ENCODE measurements around the gene SLC26A1.
"Not testable (repeated sequence)": the region's sequence is repeated elsewhere in the genome, so short reads cannot be mapped to it uniquely, and the experiment has no call there.

SLC26A1 gene

GRCh38 chr4:982291-982690 is 10.9 kb downstream of the SLC26A1 start:
- no peak for DNase-seq

GRCh38 chr4:978957-979701 is 14.1 kb downstream of the SLC26A1 start:
- DNase-seq: no peak

DNA sequence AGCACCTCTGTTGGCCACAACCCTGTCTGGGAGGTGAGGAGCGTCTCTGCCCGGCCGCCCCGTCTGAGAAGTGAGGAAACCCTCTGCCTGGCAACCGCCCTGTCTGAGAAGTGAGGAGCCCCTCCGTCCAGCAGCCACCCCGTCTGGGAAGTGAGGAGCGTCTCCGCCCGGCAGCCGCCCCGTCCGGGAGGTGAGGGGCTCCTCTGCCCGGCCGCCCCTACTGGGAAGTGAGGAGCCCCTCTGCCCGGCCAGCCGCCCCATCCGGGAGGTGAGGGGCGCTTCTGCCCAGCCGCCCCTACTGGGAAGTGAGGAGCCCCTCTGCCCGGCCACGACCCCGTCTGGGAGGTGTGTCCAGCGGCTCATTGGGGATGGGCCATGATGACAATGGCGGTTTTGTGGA is 17.2 kb downstream of the SLC26A1 start:
- not testable (repeated sequence) for DNase-seq

- DNase-seq: no peak
These were observed 18.5 kb downstream of the SLC26A1 start for GRCh38 chr4:974668-975067.

GRCh38 chr4:973431-974397 is 19.5 kb downstream of the SLC26A1 start, which contains the start of gene DGKQ:
Gene DGKQ (minus strand): TSS chr4:973569. CDS start chr4:973482, 87 bp downstream.
- peak; percentile 72 to 92 (median 89) for DNase-seq

- peak; percentile 34 to 65 (median 60) for DNase-seq
These were observed 20.4 kb downstream of the SLC26A1 start for GRCh38 chr4:972651-973424.

- no peak for DNase-seq
These were observed 21.3 kb downstream of the SLC26A1 start for GRCh38 chr4:971666-972500.

DNA sequence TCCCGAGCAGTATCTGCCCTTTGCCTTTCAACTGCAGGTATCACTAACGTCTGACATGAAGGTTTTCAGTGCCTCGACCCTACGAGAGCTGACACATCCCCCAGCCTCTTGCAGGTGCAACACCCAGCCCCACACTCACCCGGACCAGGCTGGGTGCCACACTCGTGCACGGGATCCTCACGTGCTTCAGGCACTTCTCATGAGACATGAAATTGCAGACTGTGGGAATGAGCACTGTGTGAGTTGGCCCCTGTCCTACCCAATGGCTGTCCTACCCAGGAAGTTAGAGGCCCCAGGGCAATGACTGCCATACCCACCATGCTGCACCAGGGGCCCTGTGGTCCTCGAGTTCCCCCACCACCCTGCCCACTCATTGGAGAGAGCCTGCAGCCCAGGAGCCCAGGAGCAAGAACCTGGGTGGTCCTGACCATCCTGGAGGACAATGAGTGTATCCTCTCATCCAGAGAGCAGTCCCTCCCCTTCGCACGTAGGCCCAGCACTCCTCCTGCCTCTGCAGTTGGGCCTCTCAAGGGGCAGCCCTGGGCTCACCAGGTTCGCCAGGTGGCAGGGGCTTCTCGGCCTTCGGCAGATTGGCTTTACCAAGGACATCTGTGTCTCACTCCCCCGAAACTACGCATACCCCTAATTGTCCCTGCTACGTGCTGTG is 22.2 kb downstream of the SLC26A1 start:
- DNase-seq: no peak

DNA sequence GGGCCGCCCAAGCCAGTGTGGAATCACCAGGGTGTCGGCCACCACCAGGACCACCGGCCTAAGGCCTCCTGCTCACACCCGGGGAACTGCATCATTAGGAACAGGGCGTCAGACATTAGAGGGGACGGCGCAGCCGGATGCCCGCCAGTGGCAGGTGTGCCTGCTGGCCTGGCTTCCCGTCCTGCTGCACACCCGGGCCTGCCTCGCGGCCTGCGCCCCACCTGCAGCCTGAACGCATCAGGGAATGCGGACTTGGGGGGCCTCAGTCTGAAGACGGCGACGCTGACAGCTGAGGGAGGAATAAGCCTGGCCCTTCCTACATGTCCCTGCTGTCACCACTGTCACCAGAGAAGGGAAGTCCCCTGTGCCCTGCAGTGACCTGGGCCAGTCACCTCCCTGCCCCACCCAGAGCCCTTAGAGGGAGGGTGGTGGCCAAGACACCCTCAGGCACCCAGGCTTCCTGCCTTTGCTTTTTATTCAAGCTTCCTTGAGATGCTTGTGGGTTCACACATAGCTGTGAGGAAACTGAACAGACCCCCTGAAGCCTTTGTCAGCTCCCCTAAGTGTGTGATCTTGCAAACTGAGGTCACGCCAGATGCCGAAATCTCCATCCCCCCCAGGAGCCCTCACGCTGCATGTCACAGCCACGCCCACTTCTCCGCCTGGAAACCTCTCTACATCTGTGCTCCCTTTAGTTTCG is 23.0 kb downstream of the SLC26A1 start:
- DNase-seq: no peak

DNA sequence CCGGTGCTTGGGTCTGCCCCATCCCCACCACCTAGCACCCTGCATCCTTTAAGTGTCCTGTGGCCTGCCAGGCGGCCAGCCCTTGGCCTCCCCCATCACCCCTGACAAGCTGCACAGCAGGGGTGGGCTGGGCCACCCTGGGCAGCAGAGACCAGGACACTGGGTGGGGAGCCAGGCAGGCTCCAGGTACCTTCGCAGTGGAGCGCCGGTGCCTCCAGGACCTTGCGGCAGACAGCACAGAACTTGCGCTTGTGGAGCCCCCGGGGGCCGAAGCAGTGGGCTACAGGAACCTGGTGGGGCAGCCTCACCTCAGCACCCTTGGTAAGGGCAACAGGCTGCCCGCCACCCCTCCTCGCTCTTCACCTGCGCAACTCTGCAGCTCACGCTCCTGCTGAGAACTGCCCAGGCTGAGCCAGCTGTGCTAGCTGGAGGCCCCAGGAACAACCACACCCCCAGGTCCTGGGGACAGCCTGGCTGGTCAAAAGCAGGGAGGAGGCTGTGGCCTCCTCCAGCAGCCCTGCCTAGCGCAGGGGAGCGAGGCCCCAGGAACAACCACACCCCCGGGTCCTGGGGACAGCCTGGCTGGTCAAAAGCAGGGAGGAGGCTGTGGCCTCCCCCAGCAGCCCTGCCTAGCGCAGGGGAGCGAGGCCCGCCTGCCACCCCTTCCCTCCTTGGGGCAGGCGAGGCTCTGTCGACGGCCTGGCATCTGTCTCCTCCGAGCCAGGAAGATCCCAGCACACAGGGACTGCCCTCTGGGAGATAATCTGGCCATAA is 24.4 kb downstream of the SLC26A1 start:
- DNase-seq: no peak

GRCh38 chr4:968221-968620 is 25.0 kb downstream of the SLC26A1 start:
- DNase-seq: no peak

- DNase-seq: no peak
These were observed 25.8 kb downstream of the SLC26A1 start for GRCh38 chr4:967113-968104.

DNA sequence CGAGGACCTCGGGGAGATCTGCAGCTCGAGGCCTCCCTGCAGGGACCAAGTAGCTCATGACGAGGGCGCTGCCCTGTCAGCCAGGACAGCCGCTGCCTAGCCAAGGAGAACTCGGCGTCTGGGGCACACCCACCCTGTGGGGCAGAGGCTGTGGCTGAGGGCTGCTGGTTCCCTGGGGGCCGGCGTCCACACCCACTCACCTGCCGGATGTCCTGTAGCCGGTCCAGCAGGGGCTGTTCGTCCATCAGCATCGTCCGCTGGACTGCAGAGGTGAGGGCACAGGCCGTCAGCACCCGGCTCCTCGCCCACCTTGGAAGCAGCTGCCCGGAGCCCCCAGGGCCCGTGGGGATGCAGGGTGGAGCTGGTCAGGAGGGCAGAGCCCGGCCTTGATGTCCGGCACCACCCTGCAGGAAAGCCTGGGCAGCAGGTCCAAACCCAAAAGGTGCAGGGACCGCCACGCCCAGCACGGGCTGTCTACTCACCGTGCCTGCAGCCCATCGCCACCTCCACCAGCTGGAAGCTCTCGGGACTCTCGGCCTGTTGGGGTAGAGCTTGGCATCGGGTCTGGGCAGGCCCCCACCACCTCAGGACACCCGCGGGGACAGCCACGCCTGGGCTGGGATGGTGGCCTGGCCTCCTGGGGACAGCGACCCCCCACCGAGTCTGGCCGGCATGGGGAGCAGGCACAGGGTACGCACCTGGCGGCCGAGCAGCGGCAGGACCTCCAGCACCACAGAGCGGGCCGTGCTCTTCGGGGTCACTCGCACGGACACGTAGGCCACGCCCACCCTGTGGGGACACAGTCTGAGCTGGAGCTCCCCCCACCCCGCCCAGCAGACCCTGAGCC is 26.7 kb downstream of the SLC26A1 start:
- no peak for DNase-seq

- no peak for DNase-seq
These were observed 27.5 kb downstream of the SLC26A1 start for GRCh38 chr4:965766-966134.

DNA sequence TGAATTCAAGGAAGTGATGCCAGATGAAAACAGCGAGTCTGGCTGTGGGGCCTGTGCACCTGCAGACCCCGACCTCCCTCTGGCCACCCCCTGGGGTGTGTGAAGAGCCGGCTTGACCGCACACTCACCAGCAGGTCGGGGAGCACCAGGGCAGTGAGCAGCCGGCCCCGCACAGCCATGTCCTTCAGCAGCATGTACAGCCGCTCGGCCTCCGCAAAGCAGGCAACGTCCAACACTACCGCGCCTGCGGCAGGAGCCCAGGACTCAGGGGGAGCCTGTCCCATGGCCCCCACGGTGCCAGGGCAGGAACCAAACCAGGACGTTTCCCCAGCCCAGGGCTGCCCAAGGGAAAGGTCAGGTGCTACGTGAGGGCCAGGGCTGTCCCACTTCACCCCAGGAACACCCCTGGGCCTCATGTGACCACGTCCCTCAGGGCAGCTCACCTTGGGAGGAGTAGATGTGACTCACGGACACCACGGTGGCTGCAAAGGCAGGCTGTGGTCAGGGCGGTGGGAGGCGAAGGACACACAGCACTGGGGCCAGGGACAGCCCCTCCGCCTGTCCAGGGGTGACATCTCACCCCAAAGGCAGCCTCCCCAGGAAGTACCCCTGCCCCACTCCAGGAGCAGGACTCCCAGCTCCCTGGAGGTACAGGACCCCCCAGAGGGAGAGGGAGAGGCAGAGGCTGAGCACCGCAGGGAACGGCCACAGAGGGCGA is 28.0 kb downstream of the SLC26A1 start:
- DNase-seq: no peak

DNA sequence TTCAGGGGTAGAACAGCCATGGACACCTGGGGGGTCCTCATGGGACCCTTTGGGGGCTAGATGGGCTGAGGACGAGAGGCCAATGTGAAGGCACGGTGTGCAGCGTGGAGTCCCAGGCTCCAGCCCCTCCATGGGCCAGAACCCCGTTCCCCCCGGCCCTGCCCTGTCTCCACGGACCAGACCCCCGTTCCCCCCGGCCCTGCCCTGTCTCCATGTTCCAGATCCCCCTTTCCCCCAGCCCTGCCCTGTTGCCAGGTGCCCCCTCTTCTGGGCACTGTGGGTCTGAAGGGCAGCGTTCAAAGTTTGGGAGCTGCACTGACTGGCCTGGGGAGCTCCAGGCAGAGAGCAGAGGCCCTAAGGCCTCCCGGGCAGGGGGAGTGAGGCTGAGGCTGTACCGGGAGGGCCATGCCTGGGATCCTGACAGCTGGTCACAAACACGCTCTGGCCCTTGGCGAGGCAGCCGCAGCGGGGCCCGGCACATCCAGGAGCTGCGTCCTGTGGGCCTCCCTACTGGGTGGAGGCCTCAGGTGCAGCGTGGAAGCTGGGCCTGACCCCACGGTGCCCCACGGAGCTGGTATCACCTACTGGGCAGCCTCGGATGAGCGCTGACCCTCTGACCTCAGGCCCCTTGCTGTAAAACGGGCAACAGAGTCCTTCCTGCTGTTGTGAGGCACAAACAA is 28.7 kb downstream of the SLC26A1 start:
- DNase-seq: no peak

Measured in stimulated activated naive CD4-positive, alpha-beta T cell (primary cell).